ENCODE results near the gene GRIK3. TPM values are rescaled to one million over a fixed set of nuclear protein-coding genes. Genes with fewer than 3 reads are reported as not detected.

GRIK3 gene
- total and polyA plus RNA-seq, 4 donors: 0.03 to 0.08 (median 0.05) TPM; not detected in 1

- Histone ChIP-seq H3K9me3 (ENCODE audit: control insufficient read depth in 4 of 4, low read length in 3 of 4) (no peaks in the 10 kb centered on the region), H3K9ac (ENCODE audit: low read depth in 1 of 2, low read length in 2 of 2) (no peak overlapping the region), H3K27me3 (ENCODE audit: control insufficient read depth in 4 of 4, insufficient read depth in 4 of 4, low read length in 3 of 4) (peaks cover 0 to 4% (median 0%) of the 10 kb centered on the region in 4 donors), H3K27ac (ENCODE audit: low read depth in 1 of 2, low read length in 2 of 2) (no peak overlapping the region), H3K4me3 (ENCODE audit: low read depth in 1 of 3, low read length in 3 of 3) (no peak overlapping the region), H3K36me3 (ENCODE audit: control insufficient read depth in 4 of 4, insufficient read depth in 3 of 4, low read depth in 1 of 4, low read length in 3 of 4) (no peaks in the 10 kb centered on the region), H3K4me1 (ENCODE audit: control insufficient read depth in 4 of 4, insufficient read depth in 4 of 4, low read length in 3 of 4) (no peaks in the 10 kb centered on the region)
- TF ChIP-seq ZBTB33 (IDR thresholded peaks at IDR 0.05): no peak
- TF ChIP-seq EGR1 (IDR thresholded peaks at IDR 0.05; ENCODE audit: low read depth in 2 of 2): no peak
- no peak for TF ChIP-seq ATF3 (IDR thresholded peaks at IDR 0.05)
- no peak for TF ChIP-seq HNF4G (IDR thresholded peaks at IDR 0.05)
- no peak for DNase-seq (ENCODE audit: low spot score)
- 57% methylated on average over 12 of the region's 12 CpGs for WGBS
Observed at GRCh38 chr1:36787312-36787913, 246.9 kb downstream of the GRIK3 start.

DNA sequence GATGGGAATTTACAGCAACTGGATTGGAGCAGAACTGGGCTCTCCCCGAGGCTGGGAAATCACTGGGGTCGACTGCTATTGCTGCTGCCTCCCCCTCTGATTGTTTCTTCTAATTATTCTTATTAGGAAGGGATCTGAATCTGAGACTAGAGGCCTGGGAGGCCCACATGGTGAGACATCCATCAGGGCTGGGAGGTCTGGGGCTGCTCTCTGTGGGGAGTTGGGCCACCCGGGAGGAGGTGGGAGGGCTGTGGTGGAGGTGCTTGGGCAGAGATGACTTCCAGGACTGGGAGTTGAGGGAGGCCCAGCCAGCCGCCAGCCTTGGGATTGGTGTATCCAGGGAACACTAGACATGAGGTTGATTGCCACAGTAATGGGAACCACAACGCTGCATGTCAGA, 247.9 kb downstream of the GRIK3 start:
- Histone ChIP-seq H3K4me3 (ENCODE audit: low read depth in 1 of 3, low read length in 3 of 3) (no peak overlapping the region), H3K27me3 (ENCODE audit: control insufficient read depth in 4 of 4, insufficient read depth in 4 of 4, low read length in 3 of 4) (peaks cover 0 to 4% (median 0%) of the 10 kb centered on the region in 4 donors), H3K4me1 (ENCODE audit: control insufficient read depth in 4 of 4, insufficient read depth in 4 of 4, low read length in 3 of 4) (no peaks in the 10 kb centered on the region), H3K36me3 (ENCODE audit: control insufficient read depth in 4 of 4, insufficient read depth in 3 of 4, low read depth in 1 of 4, low read length in 3 of 4) (no peaks in the 10 kb centered on the region), H3K9ac (ENCODE audit: low read depth in 1 of 2, low read length in 2 of 2) (no peak overlapping the region), H3K9me3 (ENCODE audit: control insufficient read depth in 4 of 4, low read length in 3 of 4) (no peaks in the 10 kb centered on the region), H3K27ac (ENCODE audit: low read depth in 1 of 2, low read length in 2 of 2) (no peak overlapping the region)
- TF ChIP-seq, protein P1, sequence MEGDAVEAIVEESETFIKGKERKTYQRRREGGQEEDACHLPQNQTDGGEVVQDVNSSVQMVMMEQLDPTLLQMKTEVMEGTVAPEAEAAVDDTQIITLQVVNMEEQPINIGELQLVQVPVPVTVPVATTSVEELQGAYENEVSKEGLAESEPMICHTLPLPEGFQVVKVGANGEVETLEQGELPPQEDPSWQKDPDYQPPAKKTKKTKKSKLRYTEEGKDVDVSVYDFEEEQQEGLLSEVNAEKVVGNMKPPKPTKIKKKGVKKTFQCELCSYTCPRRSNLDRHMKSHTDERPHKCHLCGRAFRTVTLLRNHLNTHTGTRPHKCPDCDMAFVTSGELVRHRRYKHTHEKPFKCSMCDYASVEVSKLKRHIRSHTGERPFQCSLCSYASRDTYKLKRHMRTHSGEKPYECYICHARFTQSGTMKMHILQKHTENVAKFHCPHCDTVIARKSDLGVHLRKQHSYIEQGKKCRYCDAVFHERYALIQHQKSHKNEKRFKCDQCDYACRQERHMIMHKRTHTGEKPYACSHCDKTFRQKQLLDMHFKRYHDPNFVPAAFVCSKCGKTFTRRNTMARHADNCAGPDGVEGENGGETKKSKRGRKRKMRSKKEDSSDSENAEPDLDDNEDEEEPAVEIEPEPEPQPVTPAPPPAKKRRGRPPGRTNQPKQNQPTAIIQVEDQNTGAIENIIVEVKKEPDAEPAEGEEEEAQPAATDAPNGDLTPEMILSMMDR (IDR thresholded peaks at IDR 0.05; ENCODE audit: low read depth, low read length, missing input control): no peak
- TF ChIP-seq EGR1 (IDR thresholded peaks at IDR 0.05; ENCODE audit: low read depth in 2 of 2) (no peak), TAF1 (conservative IDR thresholded peaks at IDR 0.05) (no peak), NR2F2 (IDR thresholded peaks at IDR 0.05) (no peak), REST (IDR thresholded peaks at IDR 0.05) (no peak), GABPA (IDR thresholded peaks at IDR 0.05 in 1 of 2, conservative IDR thresholded peaks at IDR 0.05 in 1 of 2) (no peak), MAX (IDR thresholded peaks at IDR 0.05) (no peak), ZBTB33 (IDR thresholded peaks at IDR 0.05) (no peak), FOXA2 (IDR thresholded peaks at IDR 0.05) (no peak), HNF4A (conservative IDR thresholded peaks at IDR 0.05) (no peak), RXRA (IDR thresholded peaks at IDR 0.05) (no peak), FOXA1 (IDR thresholded peaks at IDR 0.05) (no peak), RAD21 (IDR thresholded peaks at IDR 0.05) (no peak), SP1 (IDR thresholded peaks at IDR 0.05) (no peak), ATF3 (IDR thresholded peaks at IDR 0.05) (no peak)
- no peak for DNase-seq (ENCODE audit: low spot score)
- WGBS: 76% methylated on average over 5 of the region's 5 CpGs

All from liver (tissue), 9 donors.